Measurements from ENCODE around the gene DUSP8. TPM values are rescaled to one million over a fixed set of nuclear protein-coding genes. Genes with fewer than 3 reads are reported as not detected.

DUSP8 gene
- total RNA-seq, 1 donor from 2014 or later, result 15.3 TPM

- Histone ChIP-seq H3K9me3 (replicated peaks) (no peaks in the 10 kb centered on the region), H3K4me1 (peaks cover 15% of the 10 kb centered on the region), H3K4me3 (no peak overlapping the region), H3K27ac (replicated peaks) (no peak overlapping the region), H3K36me3 (no peaks in the 10 kb centered on the region), H3K27me3 (ENCODE audit: low read depth) (peaks cover 30% of the 10 kb centered on the region)
- DNase-seq, result no peak
- intact Hi-C loops (cut with micrococcal nuclease), result no loop called here
- TF ChIP-seq CTCF (IDR thresholded peaks at IDR 0.05; ENCODE audit: borderline replicate concordance), result no peak
These were observed 30.4 kb downstream of the DUSP8 start for GRCh38 chr11:1541474-1542204.

- H3K27ac ChIP-seq (replicated peaks), result no peak overlapping the region
- no peak for DNase-seq
- intact Hi-C loops (cut with micrococcal nuclease), result no loop called here
- no peak for TF ChIP-seq CTCF (IDR thresholded peaks at IDR 0.05; ENCODE audit: borderline replicate concordance)
- no peaks in the 10 kb centered on the region for H3K9me3 ChIP-seq (replicated peaks)
- H3K27me3 ChIP-seq (ENCODE audit: low read depth), result peaks cover 19% of the 10 kb centered on the region
- peaks cover 26% of the 10 kb centered on the region for H3K4me1 ChIP-seq
- no peaks in the 10 kb centered on the region for H3K36me3 ChIP-seq
- no peak overlapping the region for H3K4me3 ChIP-seq
These were observed 32.0 kb downstream of the DUSP8 start for GRCh38 chr11:1540074-1540473.

GRCh38 chr11:1538153-1538552 is 33.9 kb downstream of the DUSP8 start:
- no peak for TF ChIP-seq CTCF (IDR thresholded peaks at IDR 0.05; ENCODE audit: borderline replicate concordance)
- no peaks in the 10 kb centered on the region for H3K9me3 ChIP-seq (replicated peaks)
- H3K36me3 ChIP-seq, result no peaks in the 10 kb centered on the region
- no peak overlapping the region for H3K4me3 ChIP-seq
- DNase-seq, result no peak
- intact Hi-C loops (cut with micrococcal nuclease), result no loop called here
- peaks cover 45% of the 10 kb centered on the region for H3K4me1 ChIP-seq
- H3K27me3 ChIP-seq (ENCODE audit: low read depth), result peaks cover 5% of the 10 kb centered on the region
- no peak overlapping the region for H3K27ac ChIP-seq (replicated peaks)

GRCh38 chr11:1536065-1536843 is 35.8 kb downstream of the DUSP8 start:
- intact Hi-C loops (cut with micrococcal nuclease), result no loop called here
- no peak for DNase-seq
- H3K4me3 ChIP-seq, result peak overlapping the region; percentile 22

GRCh38 chr11:1534682-1535081 is 37.4 kb downstream of the DUSP8 start:
- no peak for TF ChIP-seq CTCF (IDR thresholded peaks at IDR 0.05; ENCODE audit: borderline replicate concordance)

More at GRCh38 chr11:1536065-1536843, 35.8 kb downstream of the DUSP8 start:
- no peaks in the 10 kb centered on the region for H3K36me3 ChIP-seq
- peaks cover 64% of the 10 kb centered on the region for H3K4me1 ChIP-seq
- TF ChIP-seq CTCF (IDR thresholded peaks at IDR 0.05; ENCODE audit: borderline replicate concordance), result no peak
- H3K27me3 ChIP-seq (ENCODE audit: low read depth), result peaks cover 5% of the 10 kb centered on the region
- no peaks in the 10 kb centered on the region for H3K9me3 ChIP-seq (replicated peaks)
- peak overlapping the region; percentile 68 for H3K27ac ChIP-seq (replicated peaks)

More at GRCh38 chr11:1534682-1535081, 37.4 kb downstream of the DUSP8 start:
- Histone ChIP-seq H3K36me3 (no peaks in the 10 kb centered on the region), H3K4me1 (peaks cover 79% of the 10 kb centered on the region), H3K27ac (replicated peaks) (peak overlapping the region; percentile 68), H3K4me3 (no peak overlapping the region), H3K27me3 (ENCODE audit: low read depth) (peaks cover 5% of the 10 kb centered on the region), H3K9me3 (replicated peaks) (no peaks in the 10 kb centered on the region)
- DNase-seq, result no peak
- intact Hi-C loops (cut with micrococcal nuclease), result no loop called here

All from left ventricle myocardium inferior (tissue), 1 donor.